Anterior cingulate cortex (tissue), 58 donors: ENCODE measurements around the gene POU6F1.
A peak's percentile ranks its signal among the peaks of the same experiment; 100 is the strongest.

Experiments
- DNase-seq, 58 donors: peaks; one replicate each; lab custom pipeline; 2025; lab: John Stamatoyannopoulos, UW

Gene POU6F1

DNA sequence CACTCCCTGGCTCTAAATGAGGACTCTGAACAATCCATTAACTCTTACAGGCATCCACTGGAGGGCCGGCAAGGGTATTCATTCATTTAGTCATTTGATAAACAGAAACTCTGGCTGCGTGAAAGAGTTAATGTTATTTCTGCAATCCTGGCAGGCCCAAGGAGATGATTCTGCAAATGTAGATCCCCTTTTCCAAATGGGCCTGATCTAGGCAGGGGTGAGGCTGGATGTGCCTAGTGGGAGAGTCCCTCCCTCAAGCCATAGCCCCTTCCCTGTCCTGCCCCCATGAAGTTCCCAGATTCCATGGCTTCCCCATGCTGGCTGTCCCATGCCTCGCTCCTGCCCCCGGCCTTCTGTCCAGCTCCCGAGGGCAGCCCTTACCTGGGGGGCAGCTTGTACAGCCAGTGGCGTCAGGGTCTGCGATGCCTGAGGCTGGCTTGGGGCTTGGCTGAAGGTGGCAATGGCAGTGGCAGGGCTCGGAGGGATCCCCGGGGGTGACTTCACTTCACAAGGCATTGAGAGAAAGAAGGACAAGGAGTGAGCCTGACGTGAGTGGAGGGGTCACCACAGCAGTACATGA lies 18.4 kb downstream of the POU6F1 start:
- no peak for DNase-seq

DNA sequence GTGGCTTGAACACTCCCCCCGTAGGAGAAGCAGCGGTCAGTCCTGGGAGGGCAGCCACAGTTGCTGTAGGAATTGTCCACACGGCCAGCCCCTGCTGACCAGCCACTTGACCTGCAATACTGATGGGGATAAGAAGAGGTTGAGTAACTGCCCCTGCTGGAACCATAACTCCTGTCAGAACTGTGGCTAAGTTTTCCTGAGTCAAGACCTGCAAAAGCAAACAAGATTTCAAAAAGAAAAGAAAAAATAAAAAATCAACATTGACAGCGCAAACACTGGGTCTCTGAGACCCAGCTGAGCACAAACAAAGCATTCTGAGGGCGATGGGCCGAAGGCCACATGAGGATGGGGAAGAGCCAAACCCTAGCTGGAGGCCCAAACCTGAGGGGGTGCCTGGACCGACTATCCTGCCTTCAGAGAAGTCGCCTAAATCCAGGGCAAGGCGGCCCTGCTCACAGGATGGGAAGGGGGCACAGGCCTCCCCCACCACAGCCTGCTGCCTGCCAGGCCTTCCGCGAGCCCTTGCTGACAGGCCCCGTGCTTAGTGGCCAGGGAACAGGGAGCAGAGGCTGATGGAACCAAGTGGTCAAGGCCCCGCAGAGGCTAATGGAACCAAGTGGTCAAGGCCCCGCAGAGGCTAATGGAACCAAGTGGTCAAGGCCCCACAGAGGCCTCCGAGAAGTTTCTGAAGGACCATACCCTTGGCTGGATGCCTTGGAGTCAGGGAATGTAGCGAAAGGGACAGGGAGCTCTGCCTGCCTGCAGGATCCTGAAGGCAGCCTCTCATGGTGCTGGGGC lies 19.1 kb downstream of the POU6F1 start:
- DNase-seq = no peak

DNA sequence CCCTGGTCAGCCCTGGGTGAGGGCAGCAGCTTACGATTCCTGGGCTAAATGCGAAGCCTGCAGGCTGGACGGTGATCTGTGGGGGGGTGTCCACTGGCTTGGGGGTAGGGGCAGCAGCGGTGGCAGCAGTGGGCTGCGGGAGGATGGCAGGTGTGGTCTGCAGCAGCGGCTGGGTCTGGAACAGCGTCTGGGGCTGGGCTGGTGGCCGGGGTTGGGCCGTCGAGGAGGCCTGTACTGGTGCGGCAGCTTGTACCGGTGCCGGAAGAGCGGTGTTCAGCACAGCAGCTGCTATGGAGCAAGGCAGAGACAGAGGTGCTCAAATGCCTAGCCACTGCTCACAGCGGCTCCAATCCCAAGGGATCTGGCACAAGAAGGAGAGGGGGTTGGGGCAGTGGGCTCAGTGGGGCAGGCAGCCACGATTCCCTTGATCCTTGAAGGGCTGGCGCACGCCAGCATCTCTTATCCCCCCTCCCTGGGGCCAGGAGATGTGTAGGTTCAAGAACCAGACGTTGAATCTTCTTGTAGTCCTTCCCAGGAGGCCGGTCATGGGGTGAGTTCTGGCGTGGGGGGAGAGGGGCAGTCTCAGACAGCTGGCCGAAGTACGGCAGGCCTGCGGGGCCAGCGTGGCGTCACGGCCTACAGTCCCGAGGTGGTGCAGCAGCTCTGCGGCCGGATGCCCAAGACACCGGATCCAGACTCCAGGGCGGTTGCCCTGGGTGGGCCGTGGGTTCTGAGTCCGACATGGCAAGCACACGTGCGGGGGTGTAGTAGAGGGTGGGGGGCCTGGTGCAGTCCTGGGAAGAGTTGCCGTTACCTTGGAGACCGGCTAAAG lies 19.9 kb downstream of the POU6F1 start:
- DNase-seq = no peak

DNA sequence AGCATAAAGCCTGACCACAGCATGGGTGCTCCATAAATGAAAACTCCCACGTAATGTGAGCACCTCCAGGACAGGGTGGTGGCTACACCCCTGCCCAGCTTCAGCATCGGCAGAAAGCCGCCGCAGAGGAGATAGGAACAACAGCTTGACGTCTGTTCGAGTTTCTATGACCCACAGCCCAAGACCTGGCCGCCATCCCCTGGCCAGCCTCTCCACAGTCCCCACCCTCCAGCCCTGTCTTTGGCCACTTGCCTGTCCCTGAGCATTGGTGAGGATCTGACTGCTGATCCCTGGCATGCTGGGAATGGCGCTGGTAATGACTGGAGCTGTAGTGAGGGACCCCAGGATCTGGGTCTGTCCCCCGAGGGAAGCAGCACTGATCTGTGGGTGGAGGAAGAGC lies 21.3 kb downstream of the POU6F1 start:
- no peak for DNase-seq

DNA sequence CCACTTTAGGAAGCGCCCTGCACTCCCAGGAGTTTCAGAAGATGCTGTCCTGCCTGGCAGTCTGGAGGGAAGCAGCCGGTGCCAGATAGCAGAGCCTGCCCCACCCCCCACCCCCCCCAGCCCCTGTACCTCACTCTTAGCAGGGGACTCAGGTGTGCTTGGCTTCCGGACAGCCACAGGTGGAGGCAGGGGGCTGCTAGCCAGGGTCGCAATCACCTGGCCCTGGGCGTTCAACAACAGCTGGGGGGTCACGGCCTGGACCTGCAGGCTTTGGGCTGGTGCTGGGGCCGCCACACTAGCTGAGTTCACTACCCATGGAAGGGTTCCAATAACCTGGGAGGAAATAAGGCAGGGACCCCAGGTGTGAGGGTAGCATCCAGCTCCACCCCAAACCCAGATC lies 22.0 kb downstream of the POU6F1 start:
- DNase-seq = no peak

DNA sequence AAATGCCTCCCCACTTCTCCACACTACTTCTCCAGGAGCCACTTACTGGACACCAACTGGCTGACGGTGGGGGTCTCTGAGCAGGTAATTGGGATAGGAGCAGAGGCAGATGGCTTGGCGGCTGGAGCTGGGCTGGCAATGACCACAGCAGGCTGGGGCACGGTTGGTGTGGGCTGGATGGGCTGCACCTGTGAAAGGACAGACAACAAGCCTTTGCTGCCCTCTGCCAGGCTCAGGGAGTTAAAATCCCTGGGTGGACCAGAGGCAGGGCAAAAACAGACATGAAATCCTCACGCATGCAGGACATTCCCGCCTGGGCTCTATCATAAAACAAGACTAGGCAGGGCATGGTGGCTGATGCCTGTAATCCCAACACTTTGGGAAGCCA lies 25.6 kb downstream of the POU6F1 start:
- DNase-seq = no peak

DNA sequence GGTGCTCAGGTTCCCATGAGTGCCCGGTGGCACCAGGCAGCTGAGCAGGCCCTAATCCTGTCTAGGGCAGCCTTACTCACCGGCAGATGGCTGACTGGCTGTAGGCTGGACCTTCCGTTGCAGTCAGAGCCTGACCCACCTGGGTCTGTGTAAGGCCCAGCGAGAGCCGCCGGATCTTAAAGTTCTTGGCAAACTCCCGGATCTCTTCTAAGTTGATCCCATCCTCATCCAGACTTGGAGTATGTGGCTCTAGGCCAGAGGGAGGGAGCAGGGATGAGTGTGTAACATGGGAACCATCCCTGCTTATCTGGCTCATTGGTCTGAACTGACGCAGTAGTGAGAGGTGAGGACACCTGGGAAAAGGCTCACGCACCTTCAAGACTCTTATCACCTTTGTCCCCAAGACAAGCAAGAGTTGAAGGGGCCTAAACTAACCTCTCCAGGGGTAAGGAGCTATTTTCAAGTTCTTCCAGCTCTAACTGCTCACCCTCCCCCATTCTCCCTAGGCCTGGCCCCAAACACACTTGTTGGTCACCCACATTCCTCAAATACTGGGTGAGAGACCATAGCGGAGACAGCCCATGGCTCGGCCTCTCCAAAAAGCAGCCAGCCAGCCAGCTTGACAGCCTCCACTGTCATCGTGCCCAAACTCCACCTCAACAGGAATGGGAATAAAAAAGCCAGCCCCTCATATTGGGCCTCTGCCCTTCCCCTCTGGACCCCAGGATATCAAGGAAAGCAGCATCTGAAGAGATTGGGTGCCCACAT lies 26.2 kb downstream of the POU6F1 start:
- no peak for DNase-seq

DNA sequence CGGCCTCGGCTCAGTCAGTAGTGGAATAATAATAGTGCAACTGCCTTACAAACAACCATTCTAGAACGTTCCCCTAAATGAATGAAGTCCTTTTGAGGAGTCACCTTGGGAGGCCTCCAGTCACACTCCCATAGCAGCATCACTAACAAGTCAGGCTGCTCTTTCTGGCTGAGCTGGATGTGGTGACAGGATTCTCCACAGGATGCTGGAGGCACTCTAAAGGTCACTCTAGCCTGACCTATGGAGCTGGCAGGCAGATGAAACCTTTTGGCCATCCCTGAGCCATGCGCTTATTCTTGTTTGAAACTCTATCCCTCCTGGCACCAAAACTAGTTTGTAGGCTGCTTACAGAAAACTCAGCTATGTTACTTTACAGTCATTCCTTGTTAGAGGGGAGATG lies 27.0 kb downstream of the POU6F1 start:
- no peak for DNase-seq

DNA sequence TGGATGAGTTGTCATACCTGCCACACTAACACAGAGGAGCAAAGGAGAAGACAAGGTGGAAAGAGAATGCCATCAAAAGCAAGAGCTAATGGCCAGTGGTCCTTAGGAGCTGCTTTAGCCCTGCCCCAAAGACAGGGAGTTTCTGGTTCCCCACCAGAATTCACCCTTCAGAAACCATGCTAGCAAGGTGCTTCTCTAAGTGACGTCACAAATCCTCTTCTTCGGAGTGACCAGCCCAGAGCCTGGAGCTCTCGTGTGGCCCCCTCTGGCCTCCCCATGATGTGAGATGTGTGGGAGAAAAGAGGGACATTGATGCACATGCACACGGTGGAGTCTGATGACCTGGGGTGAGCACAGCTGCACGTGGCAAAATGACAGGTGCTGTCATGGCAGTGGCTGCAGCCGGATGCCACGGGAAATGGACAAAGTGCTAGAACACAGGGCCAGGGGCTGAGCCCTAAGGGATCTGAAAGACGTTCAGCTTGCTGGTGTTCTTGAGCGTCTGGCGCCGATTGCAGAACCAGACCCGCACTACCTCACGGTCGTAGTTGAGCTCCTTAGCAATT lies 28.0 kb downstream of the POU6F1 start:
- DNase-seq = no peak

DNA sequence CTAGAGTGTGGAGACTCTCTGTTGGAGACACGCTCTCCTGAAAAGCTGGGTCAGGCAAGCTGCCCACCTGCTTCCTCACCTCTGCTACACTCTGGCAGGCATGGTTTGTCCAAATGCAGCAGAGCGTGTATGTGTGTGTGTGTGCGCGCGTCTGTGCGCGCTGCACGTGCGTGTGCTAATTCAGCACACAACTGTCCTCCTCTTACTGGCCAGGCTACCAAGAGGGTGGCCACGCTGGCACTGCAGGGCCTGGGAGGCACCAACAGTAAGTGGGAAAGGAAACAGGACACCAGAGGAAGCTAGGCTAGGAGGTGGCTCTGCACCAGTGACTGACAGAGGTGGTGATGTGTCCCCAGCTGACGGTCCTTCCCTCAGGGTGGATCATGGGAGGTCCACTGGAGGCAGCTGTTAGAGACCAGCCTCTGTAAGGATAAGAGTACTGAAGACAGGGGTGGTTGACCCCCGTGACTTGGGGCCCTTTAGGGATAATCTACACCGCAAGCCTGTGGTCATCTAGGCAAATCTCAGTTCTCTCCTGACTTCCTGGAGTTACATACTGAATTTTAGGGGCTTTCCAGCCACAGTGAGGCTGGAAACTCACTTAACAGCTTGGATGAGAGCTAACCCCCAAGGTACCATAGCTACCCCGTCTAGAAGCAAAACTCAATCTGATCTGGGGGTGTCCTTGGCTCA lies 29.4 kb downstream of the POU6F1 start:
- no peak for DNase-seq

DNA sequence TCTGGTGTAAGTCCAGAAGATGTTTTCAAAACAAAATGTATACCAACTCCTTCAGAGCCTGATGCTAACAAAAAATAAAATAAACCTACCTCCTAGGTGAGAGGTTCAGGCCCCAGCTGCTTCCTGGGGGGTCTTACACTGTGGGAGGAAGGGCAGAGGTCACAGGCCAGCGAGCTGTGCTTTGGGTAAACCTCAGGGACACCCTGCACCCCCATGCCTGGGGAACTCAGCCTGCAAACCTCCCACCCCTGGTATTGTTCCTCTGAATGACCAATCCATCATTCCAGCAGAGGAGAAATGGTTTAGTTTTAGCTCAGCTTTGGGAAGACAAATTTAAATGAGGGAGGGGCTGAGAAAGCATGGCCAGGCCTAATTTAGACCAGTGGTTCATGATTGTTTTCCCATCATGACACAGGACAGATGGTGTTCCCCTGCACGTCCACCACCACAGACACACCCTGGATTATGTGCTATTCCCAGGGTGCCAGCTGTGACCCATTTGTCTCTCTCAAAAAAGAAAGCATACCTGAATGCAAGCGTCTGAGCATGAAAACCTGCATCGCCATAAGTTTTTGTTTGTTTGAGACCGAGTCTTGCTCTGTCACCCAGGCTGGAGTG lies 30.4 kb downstream of the POU6F1 start:
- DNase-seq = no peak

DNA sequence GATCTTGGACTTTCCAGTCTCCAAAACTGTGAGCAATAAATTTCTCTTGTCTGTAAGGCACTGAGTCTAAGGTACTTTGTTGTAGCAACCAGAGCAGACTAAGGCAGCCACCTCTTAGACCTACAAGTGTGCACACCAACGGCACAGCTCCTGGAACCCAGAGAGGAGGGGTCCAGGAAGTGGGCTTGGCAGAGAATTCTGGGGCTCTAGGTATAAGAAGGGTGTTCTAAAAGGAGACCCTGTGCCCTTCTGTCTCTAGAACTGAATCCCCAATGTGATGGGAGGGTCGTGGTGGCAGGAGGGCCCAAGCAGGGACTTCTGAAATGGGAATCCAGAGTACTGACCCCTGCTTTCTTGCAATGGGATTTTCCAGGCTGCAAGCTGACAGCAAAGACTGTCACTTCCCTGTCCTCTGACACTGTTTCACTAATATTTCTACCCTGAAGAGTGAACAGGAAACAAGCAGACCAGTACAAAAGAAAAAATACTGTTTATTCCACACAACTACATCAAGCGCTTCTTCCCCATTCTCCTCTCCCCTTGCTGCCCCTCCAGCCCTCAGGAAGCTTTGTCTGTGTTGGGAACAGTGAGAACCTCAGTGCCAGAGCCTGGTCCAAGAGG lies 31.3 kb downstream of the POU6F1 start:
- no peak for DNase-seq

DNA sequence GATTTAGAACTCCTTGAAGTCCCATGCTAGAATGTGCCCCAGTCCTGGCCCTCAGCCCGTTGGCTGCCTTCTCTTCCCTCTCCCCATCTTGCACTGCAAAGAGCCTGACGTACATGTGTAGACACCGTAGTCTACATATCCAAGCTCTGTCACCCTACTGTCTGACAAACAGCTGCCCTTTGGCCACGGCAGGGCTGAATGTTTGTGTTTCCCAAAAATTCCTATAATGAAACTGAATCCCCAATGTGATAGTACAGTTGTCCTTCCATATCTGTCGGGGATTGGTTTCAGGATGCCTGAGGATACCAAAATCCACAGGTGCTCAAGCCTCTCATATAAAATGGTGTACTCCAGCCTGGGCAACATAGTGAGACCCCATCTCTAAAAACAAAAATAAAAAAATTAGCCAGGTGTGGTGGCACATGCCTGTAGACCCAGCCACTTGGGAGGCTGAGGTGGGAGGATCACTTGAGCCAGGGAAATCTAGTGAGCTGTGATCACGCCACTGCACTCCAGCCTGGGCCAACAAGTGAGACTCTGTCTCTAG lies 32.6 kb downstream of the POU6F1 start:
- DNase-seq = no peak

DNA sequence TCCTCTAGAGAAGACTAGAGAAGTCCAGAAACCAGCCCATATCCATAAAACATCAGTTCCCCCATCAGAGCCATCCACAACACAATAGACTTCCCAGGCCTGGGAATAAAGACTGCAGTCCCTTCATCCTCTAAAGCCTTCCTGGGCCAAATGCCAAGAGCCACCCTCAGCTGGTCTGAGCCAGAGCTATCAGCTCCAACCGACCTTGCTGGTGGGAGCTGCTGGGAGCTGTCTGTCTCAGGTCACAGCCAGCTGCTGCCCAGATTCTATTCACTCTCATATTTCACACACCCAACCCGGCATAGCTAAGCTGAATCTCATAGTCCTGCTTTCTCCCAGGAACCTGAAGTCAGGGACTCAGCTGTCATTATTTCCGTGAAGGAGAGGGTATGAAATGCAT lies 34.0 kb downstream of the POU6F1 start:
- DNase-seq = peak in 21 of 58 donors; percentile 8 to 43 (median 25)

DNA sequence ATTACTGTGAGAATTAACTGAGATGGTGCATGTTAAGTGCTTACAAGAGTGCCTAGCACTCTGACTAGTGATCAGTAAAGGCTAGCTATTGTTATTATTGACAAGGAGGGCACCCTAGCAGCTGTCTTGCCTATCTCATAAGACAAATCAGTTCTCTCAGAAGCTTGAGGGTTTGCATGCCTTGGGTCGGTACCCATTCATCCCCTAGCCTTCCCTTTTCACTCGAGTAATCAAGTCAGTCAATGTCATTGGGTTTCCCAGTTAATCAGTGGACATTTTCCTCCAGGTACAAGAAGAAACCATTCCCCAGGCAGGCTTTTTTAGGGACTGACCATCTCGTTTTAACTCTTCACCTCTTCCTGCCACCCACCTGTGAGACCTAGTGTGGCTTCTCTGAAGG lies 34.5 kb downstream of the POU6F1 start:
- no peak for DNase-seq

DNA sequence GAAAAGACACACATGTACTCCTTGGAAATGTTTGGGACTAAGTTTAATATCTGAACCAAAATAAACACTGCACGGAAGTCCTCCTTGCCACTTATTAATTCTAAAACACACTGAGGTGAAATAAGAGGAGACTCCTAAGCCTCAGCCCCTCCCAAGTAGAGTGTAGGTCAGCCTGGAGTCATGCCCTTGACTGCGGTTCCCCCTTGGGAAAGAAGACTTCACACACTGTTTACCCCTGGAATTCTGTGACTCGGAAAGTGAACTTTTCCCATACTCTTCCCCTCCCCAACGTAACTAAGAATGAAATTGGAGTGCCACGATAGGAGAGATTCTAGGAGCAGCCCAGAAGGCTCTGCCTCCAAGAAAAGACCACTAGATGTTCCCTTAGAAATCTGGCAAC lies 36.3 kb downstream of the POU6F1 start:
- no peak for DNase-seq

DNA sequence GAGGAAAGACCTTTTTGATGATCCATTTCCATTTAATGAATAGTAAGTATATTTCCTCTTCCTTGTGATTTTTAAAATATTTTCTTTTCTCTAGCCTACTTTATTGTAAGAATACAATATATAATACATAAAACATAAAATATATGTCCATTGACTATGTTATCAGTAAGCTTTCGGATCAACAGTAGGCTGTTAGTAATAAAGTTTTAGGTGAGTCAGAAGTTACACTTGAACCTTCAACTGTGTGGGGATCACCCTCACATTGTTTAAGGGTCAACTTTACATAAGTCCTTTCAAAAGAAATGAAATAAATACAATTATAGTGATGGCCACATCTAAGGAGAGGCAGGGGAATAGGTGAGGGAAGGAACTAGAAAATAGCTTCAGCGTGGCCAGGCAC lies 40.0 kb downstream of the POU6F1 start:
- no peak for DNase-seq

DNA sequence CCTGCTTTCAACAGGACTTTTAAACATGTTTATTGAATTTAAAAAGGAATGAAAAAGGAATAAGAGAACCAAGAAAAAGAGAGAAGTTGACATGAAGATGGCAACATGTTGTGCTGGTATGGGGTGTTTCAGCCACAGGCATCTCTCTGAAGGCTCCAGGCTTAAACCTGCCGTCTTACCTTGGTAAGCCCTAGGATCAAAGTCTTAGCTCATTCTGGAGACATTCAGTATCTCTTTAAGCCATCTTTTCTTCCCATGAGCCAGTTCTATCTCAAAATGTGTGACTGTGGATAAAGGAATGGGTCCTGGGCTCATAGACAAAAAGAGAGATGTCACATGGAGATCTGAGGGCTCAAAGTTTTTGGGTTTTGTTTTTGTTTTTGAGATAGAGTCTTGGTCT lies 43.4 kb downstream of the POU6F1 start:
- DNase-seq = no peak
